Right lobe of liver (tissue), 4 donors: Measurements from ENCODE around the gene CCBE1.

ENCODE experiments used
- POLR2A ChIP-seq: fragments of 450-650 bp; IDR thresholded peaks from one replicate; pipeline ENCODE4 v1.6.1; 2017; ENCODE audit warnings: antibody characterized with exemption, mild to moderate bottlenecking
- TF ChIP-seq, protein P1 (sequence below), 4 donors: fragments of 200-600 bp in 3 of 4; fragments of 450-650 bp in 1 of 4; IDR thresholded peaks; one replicate each; pipeline versions ENCODE4 v1.5.1 to v1.8.0; 2016 to 2022; ENCODE audit warnings: antibody characterized with exemption in 4 of 4, mild to moderate bottlenecking in 2 of 4
- donor health status: DM: no; HTN: no; CAD: no.
- donor health status: DM: no; HTN: no; CAD: no.
- donor health status: DM: no; HTN: yes; CAD: no.

DNA sequence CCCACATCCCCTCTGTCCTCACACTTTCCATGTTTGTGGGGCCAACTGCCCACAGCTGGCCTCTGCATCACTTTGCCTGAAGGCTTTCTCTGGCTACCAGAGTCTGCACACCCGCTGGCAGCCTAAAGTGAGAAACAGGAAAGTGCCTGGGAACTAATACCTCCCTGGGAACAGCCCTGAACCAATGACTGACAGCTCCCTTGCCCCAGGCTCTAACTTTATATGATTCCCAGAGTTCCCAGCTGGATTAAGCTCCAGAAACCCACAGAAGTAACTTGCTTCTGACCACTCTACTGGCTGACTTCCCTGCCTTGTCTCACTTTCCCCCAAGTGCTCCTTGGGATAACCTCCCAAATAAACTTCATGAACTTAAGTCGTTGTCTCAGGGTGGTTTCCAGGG is 178.5 kb downstream of the CCBE1 start:
- TF ChIP-seq, protein P1, sequence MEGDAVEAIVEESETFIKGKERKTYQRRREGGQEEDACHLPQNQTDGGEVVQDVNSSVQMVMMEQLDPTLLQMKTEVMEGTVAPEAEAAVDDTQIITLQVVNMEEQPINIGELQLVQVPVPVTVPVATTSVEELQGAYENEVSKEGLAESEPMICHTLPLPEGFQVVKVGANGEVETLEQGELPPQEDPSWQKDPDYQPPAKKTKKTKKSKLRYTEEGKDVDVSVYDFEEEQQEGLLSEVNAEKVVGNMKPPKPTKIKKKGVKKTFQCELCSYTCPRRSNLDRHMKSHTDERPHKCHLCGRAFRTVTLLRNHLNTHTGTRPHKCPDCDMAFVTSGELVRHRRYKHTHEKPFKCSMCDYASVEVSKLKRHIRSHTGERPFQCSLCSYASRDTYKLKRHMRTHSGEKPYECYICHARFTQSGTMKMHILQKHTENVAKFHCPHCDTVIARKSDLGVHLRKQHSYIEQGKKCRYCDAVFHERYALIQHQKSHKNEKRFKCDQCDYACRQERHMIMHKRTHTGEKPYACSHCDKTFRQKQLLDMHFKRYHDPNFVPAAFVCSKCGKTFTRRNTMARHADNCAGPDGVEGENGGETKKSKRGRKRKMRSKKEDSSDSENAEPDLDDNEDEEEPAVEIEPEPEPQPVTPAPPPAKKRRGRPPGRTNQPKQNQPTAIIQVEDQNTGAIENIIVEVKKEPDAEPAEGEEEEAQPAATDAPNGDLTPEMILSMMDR (IDR thresholded peaks at IDR 0.05), result no peak
- no peak for TF ChIP-seq POLR2A
